HFFc6 (cell line): ENCODE data around the gene GMPR2. TPM values are rescaled to one million over a fixed set of nuclear protein-coding genes. Genes with fewer than 3 reads are reported as not detected.
A peak's percentile ranks its signal among the peaks of the same experiment; 100 is the strongest.
"Not testable (repeated sequence)": the region's sequence is repeated elsewhere in the genome, so short reads cannot be mapped to it uniquely, and the experiment has no call there.

ENCODE experiments used
- DNase-seq: peaks from one replicate; pipeline ENCODE4 v3.0.0-alpha.2; 2018
- H3K27ac Mint-ChIP-seq: 2 replicates; pipeline ENCODE4 v1.8.0; 2020; ENCODE audit warnings: mild to moderate bottlenecking, mixed read lengths
- H3K27me3 Mint-ChIP-seq: 2 replicates; pipeline ENCODE4 v1.8.0; 2021; ENCODE audit warnings: mild to moderate bottlenecking, moderate library complexity, mixed read lengths; ENCODE audit not compliant: insufficient read depth
- H3K36me3 Mint-ChIP-seq: 2 replicates; pipeline ENCODE4 v1.8.0; 2021; ENCODE audit warnings: low read depth, mixed read lengths
- H3K4me1 Mint-ChIP-seq: 2 replicates; pipeline ENCODE4 v1.8.0; 2020; ENCODE audit warnings: low read depth, mixed read lengths
- H3K4me3 Mint-ChIP-seq: 2 replicates; pipeline ENCODE4 v1.8.0; 2020; ENCODE audit warnings: mild to moderate bottlenecking, moderate library complexity, mixed read lengths
- H3K9me3 Mint-ChIP-seq: 2 replicates; pipeline ENCODE4 v1.8.0; 2020; ENCODE audit warnings: mild to moderate bottlenecking, mixed read lengths
- CTCF ChIP-seq: fragments of 200-600 bp; sonication (generic); IDR thresholded peaks from 2 replicates; pipeline ENCODE4 v1.5.0; 2021; ENCODE audit warnings: antibody characterized with exemption, mild to moderate bottlenecking
- total RNA-seq, 6 experiments: library from RNA; stranded (reverse); fragmentation: NEBNext Ultra II Directional; extraction: Animal tissue kit (Norgen Biotek cat#: 25700); gene quantifications; 2 replicates in 1 of 6; 3 replicates in 5 of 6; pipeline ENCODE4 v1.2.3, GENCODE V29; 2021

GMPR2 gene
- total RNA-seq, 6 experiments from 2014 or later = 70.6 to 76.7 (median 73.6) TPM

DNA sequence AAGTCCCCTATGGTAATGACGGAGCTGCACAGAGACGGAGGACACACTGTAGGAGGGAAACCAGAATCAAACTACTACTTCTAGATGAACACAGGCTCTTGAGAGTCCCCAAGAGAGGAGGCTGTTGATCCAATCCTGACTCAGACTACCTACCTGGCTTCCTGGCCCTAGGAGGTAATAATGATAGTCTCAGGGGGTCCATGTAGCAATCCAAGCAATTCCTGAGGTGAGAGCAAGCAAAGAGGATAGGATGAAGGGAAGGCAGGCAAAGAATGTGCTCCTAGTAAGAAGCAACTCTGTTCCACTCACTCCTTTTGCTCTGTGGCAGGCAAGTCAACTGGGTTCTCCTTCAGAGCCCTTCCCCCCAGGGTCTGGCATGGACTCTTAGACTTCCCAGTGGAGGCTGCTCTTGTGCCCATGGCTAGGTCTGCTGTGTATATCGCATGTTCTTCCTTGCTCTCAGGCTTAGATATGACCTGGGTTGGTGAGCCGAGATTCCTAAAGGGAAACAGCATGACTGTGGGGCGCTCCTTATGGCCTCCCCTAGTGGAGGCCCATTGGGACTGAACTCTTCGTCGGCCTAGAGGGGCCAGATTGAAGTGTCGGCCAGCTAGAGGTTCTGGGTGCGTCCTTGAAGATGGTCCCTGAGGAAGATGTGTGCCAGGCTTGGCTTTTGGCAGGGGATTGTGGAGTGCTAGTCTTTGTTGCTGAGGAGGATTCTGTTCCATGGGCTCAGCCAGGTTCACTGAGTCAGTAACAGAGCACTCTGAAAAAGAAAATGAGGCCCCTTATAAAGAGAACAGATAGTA lies 7.6 kb downstream of the GMPR2 start:
- peaks cover 55% of the 10 kb centered on the region for H3K36me3 Mint-ChIP-seq
- peak overlapping the region; percentile 72 for H3K27ac Mint-ChIP-seq
- H3K27me3 Mint-ChIP-seq = peaks cover 3% of the 10 kb centered on the region
- peak; percentile 29; the same call in 1 of the 2 replicates for TF ChIP-seq CTCF
- no peaks in the 10 kb centered on the region for H3K9me3 Mint-ChIP-seq
- peak overlapping the region; percentile 95 for H3K4me3 Mint-ChIP-seq
- DNase-seq = no peak
- H3K4me1 Mint-ChIP-seq = peaks cover 81% of the 10 kb centered on the region

GRCh38 chr14:24241829-24242443 lies 9.2 kb downstream of the GMPR2 start:
- peak; percentile 87 for DNase-seq
- Mint-ChIP-seq H3K4me1 (peaks cover 70% of the 10 kb centered on the region), H3K27ac (peak overlapping the region; percentile 100), H3K9me3 (no peaks in the 10 kb centered on the region), H3K27me3 (peaks cover 3% of the 10 kb centered on the region), H3K4me3 (peak overlapping the region; percentile 95), H3K36me3 (peaks cover 39% of the 10 kb centered on the region)
- peak; percentile 80 for TF ChIP-seq CTCF

DNA sequence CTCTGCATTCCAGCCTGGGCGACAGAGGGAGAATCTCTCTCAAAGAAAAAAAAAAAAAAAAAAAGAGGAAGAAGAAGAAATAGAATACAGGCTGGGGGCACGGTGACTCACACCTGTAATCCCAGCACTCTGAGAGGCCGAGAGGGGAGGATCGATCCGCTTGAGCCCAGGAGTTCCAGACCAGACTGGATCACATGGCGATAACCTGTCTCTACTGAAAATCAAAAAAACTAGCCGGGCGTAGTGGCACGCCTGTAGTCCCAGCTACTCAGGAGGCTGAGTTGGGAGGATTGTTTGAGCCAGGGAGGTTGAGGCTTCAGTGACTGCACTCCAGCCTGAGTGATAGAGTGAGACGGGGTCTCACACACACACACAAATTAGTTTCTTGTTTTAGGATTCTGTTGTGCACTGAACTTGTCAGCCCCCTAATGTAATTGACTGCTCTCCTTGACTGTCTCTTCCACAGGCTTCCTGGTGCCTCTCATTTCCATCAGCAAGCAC lies 10.7 kb downstream of the GMPR2 start:
- H3K36me3 Mint-ChIP-seq = peaks cover 25% of the 10 kb centered on the region
- peak overlapping the region; percentile 100 for H3K27ac Mint-ChIP-seq
- H3K4me3 Mint-ChIP-seq = peak overlapping the region; percentile 95
- TF ChIP-seq CTCF = no peak
- H3K9me3 Mint-ChIP-seq = no peaks in the 10 kb centered on the region
- DNase-seq = no peak
- peaks cover 3% of the 10 kb centered on the region for H3K27me3 Mint-ChIP-seq
- H3K4me1 Mint-ChIP-seq = peaks cover 58% of the 10 kb centered on the region

GRCh38 chr14:24245350-24245749 lies 12.6 kb downstream of the GMPR2 start:
- H3K36me3 Mint-ChIP-seq, DNase-seq, H3K27ac Mint-ChIP-seq, H3K9me3 Mint-ChIP-seq, H3K4me3 Mint-ChIP-seq, H3K27me3 Mint-ChIP-seq: not testable (repeated sequence)
- peaks cover 38% of the 10 kb centered on the region for H3K4me1 Mint-ChIP-seq

- Mint-ChIP-seq H3K27me3 (peaks cover 6% of the 10 kb centered on the region), H3K9me3 (no peaks in the 10 kb centered on the region)
These were observed 14.1 kb downstream of the GMPR2 start for GRCh38 chr14:24246765-24247212.

More at GRCh38 chr14:24246765-24247212, 14.1 kb downstream of the GMPR2 start:
- no peaks in the 10 kb centered on the region for H3K36me3 Mint-ChIP-seq
- peak overlapping the region; percentile 27; the same call in 1 of the 2 replicates for H3K27ac Mint-ChIP-seq
- TF ChIP-seq CTCF = no peak
- peak overlapping the region; percentile 29 for H3K4me3 Mint-ChIP-seq
- H3K4me1 Mint-ChIP-seq = peaks cover 30% of the 10 kb centered on the region
- no peak for DNase-seq
